Fibroblast of skin of scalp (primary cell): ENCODE results near the gene PXK.

Source experiments
- DNase-seq: peaks from one replicate; pipeline ENCODE4 v3.0.0-alpha.2; 2013

The PXK gene

GRCh38 chr3:58349792-58350626 lies 17.3 kb downstream of the PXK start:
- DNase-seq: no peak

- peak; percentile 33 for DNase-seq
These were observed 17.9 kb downstream of the PXK start for GRCh38 chr3:58350627-58351013.

- no peak for DNase-seq
These were observed 19.2 kb downstream of the PXK start for GRCh38 chr3:58351920-58352319.

- no peak for DNase-seq
These were observed 19.9 kb downstream of the PXK start for GRCh38 chr3:58352626-58353025.

GRCh38 chr3:58353722-58354553 lies 21.2 kb downstream of the PXK start:
- DNase-seq: peak; percentile 27

- no peak for DNase-seq
These were observed 22.5 kb downstream of the PXK start for GRCh38 chr3:58355179-58355578.

- DNase-seq: no peak
These were observed 23.4 kb downstream of the PXK start for GRCh38 chr3:58356054-58356453.

GRCh38 chr3:58357402-58357801 lies 24.7 kb downstream of the PXK start:
- DNase-seq: no peak

- no peak for DNase-seq
These were observed 25.4 kb downstream of the PXK start for GRCh38 chr3:58358092-58358491.

GRCh38 chr3:58358808-58359207 lies 26.1 kb downstream of the PXK start:
- DNase-seq: no peak

GRCh38 chr3:58359621-58360020 lies 26.9 kb downstream of the PXK start:
- no peak for DNase-seq

GRCh38 chr3:58361866-58362265 lies 29.2 kb downstream of the PXK start:
- no peak for DNase-seq

- peak; percentile 28 for DNase-seq
These were observed 34.0 kb downstream of the PXK start for GRCh38 chr3:58366699-58367098.

- no peak for DNase-seq
These were observed 36.3 kb downstream of the PXK start for GRCh38 chr3:58369038-58369437.

GRCh38 chr3:58369876-58370275 lies 37.2 kb downstream of the PXK start:
- no peak for DNase-seq

- DNase-seq: no peak
These were observed 37.7 kb downstream of the PXK start for GRCh38 chr3:58370407-58370806.

- no peak for DNase-seq
These were observed 39.1 kb downstream of the PXK start for GRCh38 chr3:58371754-58372153.

- no peak for DNase-seq
These were observed 42.6 kb downstream of the PXK start for GRCh38 chr3:58375254-58375653.

- no peak for DNase-seq
These were observed 44.5 kb downstream of the PXK start for GRCh38 chr3:58377168-58377567.

GRCh38 chr3:58377750-58378149 lies 45.1 kb downstream of the PXK start:
- DNase-seq: no peak

- no peak for DNase-seq
These were observed 46.8 kb downstream of the PXK start for GRCh38 chr3:58379351-58380073.

GRCh38 chr3:58383476-58383875 lies 50.8 kb downstream of the PXK start:
- DNase-seq: peak; percentile 31

- DNase-seq: peak; percentile 99
These were observed 51.2 kb downstream of the PXK start for GRCh38 chr3:58383904-58384303.
